Epithelial cell of esophagus (primary cell): Measurements from ENCODE around the gene MCU.
"Not testable (repeated sequence)": the region's sequence is repeated elsewhere in the genome, so short reads cannot be mapped to it uniquely, and the experiment has no call there.

ENCODE experiments used
- DNase-seq: peaks from one replicate; pipeline ENCODE4 v3.0.0; 2010; ENCODE audit warnings: low read depth
- H3K4me3 ChIP-seq: 2 replicates; pipeline ENCODE4 v1.5.1; 2011; ENCODE audit warnings: mild to moderate bottlenecking, low read length, control low read depth
- CTCF ChIP-seq: IDR thresholded peaks from 2 replicates; pipeline ENCODE4 v1.5.1; 2011; ENCODE audit warnings: low read depth, mild to moderate bottlenecking, low read length, control low read depth, inconsistent platforms; ENCODE audit not compliant: insufficient read depth; ENCODE audit errors: missing control alignments

MCU gene

GRCh38 chr10:72694476-72695369 lies 2.8 kb downstream of the MCU start:
- DNase-seq = peak; percentile 60
- TF ChIP-seq CTCF = peak; percentile 73
- H3K4me3 ChIP-seq = no peak overlapping the region

- no peak overlapping the region for H3K4me3 ChIP-seq
- TF ChIP-seq CTCF = no peak
- no peak for DNase-seq
These were observed 3.6 kb downstream of the MCU start for GRCh38 chr10:72695496-72695895.

GRCh38 chr10:72697716-72698115 lies 5.8 kb downstream of the MCU start:
- peak; percentile 26 for DNase-seq
- no peak for TF ChIP-seq CTCF
- H3K4me3 ChIP-seq = no peak overlapping the region

- not testable (repeated sequence) for DNase-seq, H3K4me3 ChIP-seq
These were observed 10.5 kb downstream of the MCU start for GRCh38 chr10:72702465-72702864.

- TF ChIP-seq CTCF = no peak
- DNase-seq = no peak
- no peak overlapping the region for H3K4me3 ChIP-seq
These were observed 11.1 kb downstream of the MCU start for GRCh38 chr10:72702868-72703581.

GRCh38 chr10:72704117-72704516 lies 12.2 kb downstream of the MCU start:
- TF ChIP-seq CTCF = no peak
- no peak for DNase-seq
- H3K4me3 ChIP-seq = no peak overlapping the region

GRCh38 chr10:72709041-72709440 lies 17.1 kb downstream of the MCU start:
- no peak for DNase-seq
- no peak for TF ChIP-seq CTCF
- H3K4me3 ChIP-seq = no peak overlapping the region
